GM12878 (cell line): ENCODE results near the gene VMP1.

Experiments used
- BMI1 ChIP-seq: fragments of 450-650 bp; IDR thresholded peaks from 2 replicates; pipeline ENCODE4 v1.6.1; 2016; ENCODE audit warnings: mild to moderate bottlenecking, moderate library complexity, borderline replicate concordance
- CTCF ChIP-seq, 3 experiments: IDR thresholded peaks in 2 of 3; conservative IDR thresholded peaks in 1 of 3; 2 replicates each; pipeline ENCODE4 v1.5.1; 2011; ENCODE audit warnings: low read depth in 3 of 3, low read length in 3 of 3, mild to moderate bottlenecking in 3 of 3, control low read depth in 2 of 3, moderate library complexity in 2 of 3, inconsistent platforms in 1 of 3, mixed read lengths in 1 of 3; ENCODE audit not compliant: control insufficient read depth in 2 of 3, insufficient read depth in 1 of 3; ENCODE audit errors: extremely low read depth in 1 of 3
- JUND ChIP-seq: IDR thresholded peaks from 2 replicates; pipeline ENCODE4 v1.6.1; 2012; ENCODE audit warnings: low read depth, mild to moderate bottlenecking, low read length, improper control_type of control experiment, moderate library complexity
- YY1 ChIP-seq: IDR thresholded peaks from 2 replicates; pipeline ENCODE4 v1.6.1; 2011; ENCODE audit warnings: low read depth, mild to moderate bottlenecking, low read length

GRCh38 chr17:59760160-59760559 is 52.7 kb downstream of the VMP1 start:
- TF ChIP-seq CTCF (IDR thresholded peaks at IDR 0.05 in 2 of 3, conservative IDR thresholded peaks at IDR 0.05 in 1 of 3; ENCODE audit: control insufficient read depth in 2 of 3, extremely low read depth in 1 of 3, insufficient read depth in 1 of 3, low read depth in 3 of 3, low read length in 3 of 3): no peak
- no peak for TF ChIP-seq JUND
- TF ChIP-seq BMI1: no peak
- TF ChIP-seq YY1: no peak
